SK-N-SH (cell line): Measurements from ENCODE around the gene ZBTB17. TPM values are rescaled to one million over a fixed set of nuclear protein-coding genes. Genes with fewer than 3 reads are reported as not detected.

Experiments
- CTCF ChIA-PET: fragments of 300-600, 350-600 bp; formaldehyde crosslinking; extraction: SDS; loops from one replicate; lab custom pipeline; 2021; lab: Yijun Ruan, JAX
- POLR2A ChIA-PET: fragments of 350-600 bp; sonication (Branson Sonifier 250); formaldehyde crosslinking; extraction: SDS; loops from one replicate; lab custom pipeline; 2020; ENCODE audit warnings: antibody characterized with exemption, inconsistent platforms; lab: Yijun Ruan, JAX
- DNase-seq: peaks from one replicate; pipeline ENCODE4 v3.0.0; 2012
- H2AFZ ChIP-seq: fragments of 200-600 bp; sonication (generic); 2 replicates; pipeline ENCODE4 v1.8.1; 2016; ENCODE audit warnings: antibody characterized with exemption, mild to moderate bottlenecking, low read depth
- H3F3A ChIP-seq: fragments of 200-600 bp; sonication (generic); replicated peaks from 2 replicates; pipeline ENCODE3; 2016; ENCODE audit warnings: antibody characterized with exemption, mild to moderate bottlenecking; ENCODE audit not compliant: insufficient read depth
- H3K27ac ChIP-seq, 2 experiments: fragments of 200-500 bp in 1 of 2; fragments of 200-600 bp in 1 of 2; sonication (Bioruptor generic) in 1 of 2; sonication (generic), shearing (Covaris generic) in 1 of 2; 2 replicates each; pipeline versions ENCODE4 v1.5.1 to v1.6.1; 2014 to 2016; ENCODE audit warnings: low read depth in 2 of 2, inconsistent platforms in 1 of 2, low read length in 1 of 2, mild to moderate bottlenecking in 1 of 2, mixed read lengths in 1 of 2
- H3K27me3 ChIP-seq: fragments of 200-600 bp; sonication (generic), shearing (Covaris generic); 2 replicates; pipeline ENCODE4 v1.6.1; 2016; ENCODE audit warnings: mixed run types; ENCODE audit not compliant: insufficient read depth
- H3K36me3 ChIP-seq, 2 experiments: fragments of 200-500 bp in 1 of 2; fragments of 200-600 bp in 1 of 2; sonication (Bioruptor generic) in 1 of 2; sonication (generic) in 1 of 2; replicated peaks in 1 of 2; 2 replicates each; pipeline versions ENCODE3 to v1.5.1; 2014 to 2016; ENCODE audit warnings: low read length in 1 of 2, mild to moderate bottlenecking in 1 of 2; ENCODE audit not compliant: insufficient read depth in 2 of 2, control insufficient read depth in 1 of 2
- H3K4me1 ChIP-seq, 2 experiments: fragments of 200-500 bp in 1 of 2; fragments of 200-600 bp in 1 of 2; sonication (Bioruptor generic) in 1 of 2; sonication (generic), shearing (Covaris generic) in 1 of 2; 2 replicates each; pipeline versions ENCODE4 v1.5.1 to v1.6.1; 2014 to 2016; ENCODE audit warnings: low read depth in 1 of 2, low read length in 1 of 2, mixed run types in 1 of 2; ENCODE audit not compliant: insufficient read depth in 2 of 2, control insufficient read depth in 1 of 2
- H3K4me2 ChIP-seq: fragments of 200-600 bp; sonication (generic), shearing (Covaris generic); 2 replicates; pipeline ENCODE4 v1.6.1; 2017; ENCODE audit warnings: mixed run types
- H3K4me3 ChIP-seq, 2 experiments: fragments of 200-500 bp in 1 of 2; fragments of 200-600 bp in 1 of 2; sonication (Bioruptor generic) in 1 of 2; sonication (generic), shearing (Covaris generic) in 1 of 2; 2 replicates each; pipeline versions ENCODE4 v1.5.1 to v1.8.1; 2014 to 2016; ENCODE audit warnings: low read depth in 2 of 2, inconsistent platforms in 1 of 2, low read length in 1 of 2, mild to moderate bottlenecking in 1 of 2, mixed read lengths in 1 of 2, moderate library complexity in 1 of 2
- H3K79me2 ChIP-seq: fragments of 200-600 bp; sonication (generic); 2 replicates; pipeline ENCODE4 v1.8.1; 2017; ENCODE audit warnings: mild to moderate bottlenecking; ENCODE audit not compliant: insufficient read depth
- H3K9ac ChIP-seq: fragments of 200-600 bp; sonication (generic); 2 replicates; pipeline ENCODE4 v1.6.1; 2017; ENCODE audit warnings: mixed run types
- H3K9me2 ChIP-seq: fragments of 200-600 bp; sonication (generic); 2 replicates; pipeline ENCODE4 v1.6.1; 2017; ENCODE audit warnings: mixed run types
- H3K9me3 ChIP-seq: fragments of 200-600 bp; sonication (generic); 2 replicates; pipeline ENCODE4 v1.6.1; 2017; ENCODE audit warnings: mixed run types, mild to moderate bottlenecking, moderate library complexity
- H4K20me1 ChIP-seq: fragments of 200-600 bp; sonication (generic); 2 replicates; pipeline ENCODE4 v1.6.1; 2017; ENCODE audit warnings: mild to moderate bottlenecking, mixed run types; ENCODE audit not compliant: insufficient read depth
- CHD2 ChIP-seq: fragments of 150-350 bp; IDR thresholded peaks from 2 replicates; pipeline ENCODE4 v1.6.1; 2018; ENCODE audit warnings: low read length; ENCODE audit not compliant: partially characterized antibody
- ELF1 ChIP-seq: IDR thresholded peaks from 2 replicates; pipeline ENCODE4 v1.4.0; 2012
- FOXJ3 ChIP-seq: sonication (generic); formaldehyde crosslinking; IDR thresholded peaks from 2 replicates; pipeline ENCODE4 v1.5.1; 2020; ENCODE audit warnings: mild to moderate bottlenecking, missing genetic modification reagents
- GABPA ChIP-seq: IDR thresholded peaks from 2 replicates; pipeline ENCODE4 v1.4.0; 2012; ENCODE audit warnings: low read depth, mild to moderate bottlenecking
- JUND ChIP-seq: IDR thresholded peaks from 2 replicates; pipeline ENCODE4 v1.4.0; 2012
- MEF2A ChIP-seq: IDR thresholded peaks from 2 replicates; pipeline ENCODE4 v1.4.0; 2012; ENCODE audit warnings: low read depth, borderline replicate concordance
- NFIC ChIP-seq: IDR thresholded peaks from 2 replicates; pipeline ENCODE4 v1.4.0; 2012; ENCODE audit warnings: borderline replicate concordance
- RAD21 ChIP-seq: IDR thresholded peaks from 2 replicates; pipeline ENCODE4 v1.6.1; 2012; ENCODE audit warnings: mild to moderate bottlenecking, low read length
- RCOR1 ChIP-seq: fragments of 150-350 bp; IDR thresholded peaks from 2 replicates; pipeline ENCODE4 v1.6.1; 2017; ENCODE audit warnings: antibody characterized with exemption, low read length
- RXRA ChIP-seq: IDR thresholded peaks from 2 replicates; pipeline ENCODE4 v1.4.0; 2012; ENCODE audit warnings: low read depth, mild to moderate bottlenecking, borderline replicate concordance
- SIN3A ChIP-seq: IDR thresholded peaks from 2 replicates; pipeline ENCODE4 v1.6.1; 2012; ENCODE audit warnings: low read depth, mild to moderate bottlenecking, low read length, moderate library complexity, borderline replicate concordance
- TCF12 ChIP-seq: IDR thresholded peaks from 2 replicates; pipeline ENCODE4 v1.4.0; 2012
- TEAD4 ChIP-seq: IDR thresholded peaks from 2 replicates; pipeline ENCODE4 v1.4.0; 2012; ENCODE audit warnings: mild to moderate bottlenecking, borderline replicate concordance; ENCODE audit not compliant: insufficient read depth
- WGBS: methylation state at CpG from one replicate; pipeline ENCODE4 v1.1.6; 2017; ENCODE audit warnings: low lambda C conversion rate; 5-methylcytosine and 5-hydroxymethylcytosine counted together
- polyA plus RNA-seq, 3 experiments: library from polyadenylated mRNA; depleted of rRNA; stranded (reverse); fragments of >200 nt; gene quantifications; 2 replicates each; pipeline ENCODE4 v1.2.3, GENCODE V29; 2012
- TF ChIP-seq, protein P1 (sequence below): fragments of 150-350 bp; IDR thresholded peaks from 2 replicates; pipeline ENCODE4 v1.6.1; 2016; ENCODE audit warnings: mild to moderate bottlenecking, low read depth, low read length
- TF ChIP-seq, protein P2 (sequence below): IDR thresholded peaks from 2 replicates; pipeline ENCODE4; 2012
- TF ChIP-seq, protein P3 (sequence below): fragments of 150-350 bp; IDR thresholded peaks from 2 replicates; pipeline ENCODE4 v1.6.1; 2017; ENCODE audit warnings: antibody characterized with exemption, low read length, low read depth, borderline replicate concordance
- TF ChIP-seq, protein P4 (sequence below): IDR thresholded peaks from 2 replicates; pipeline ENCODE4 v1.4.0; 2012; ENCODE audit warnings: low read depth
- TF ChIP-seq, protein P5 (sequence below): IDR thresholded peaks from 2 replicates; pipeline ENCODE4 v1.4.0; 2012; ENCODE audit warnings: low read depth, borderline replicate concordance

Gene ZBTB17
- polyA plus RNA-seq, 1 of the 3 experiments (the other 2 are of a cell fraction) = 56.4 TPM

DNA sequence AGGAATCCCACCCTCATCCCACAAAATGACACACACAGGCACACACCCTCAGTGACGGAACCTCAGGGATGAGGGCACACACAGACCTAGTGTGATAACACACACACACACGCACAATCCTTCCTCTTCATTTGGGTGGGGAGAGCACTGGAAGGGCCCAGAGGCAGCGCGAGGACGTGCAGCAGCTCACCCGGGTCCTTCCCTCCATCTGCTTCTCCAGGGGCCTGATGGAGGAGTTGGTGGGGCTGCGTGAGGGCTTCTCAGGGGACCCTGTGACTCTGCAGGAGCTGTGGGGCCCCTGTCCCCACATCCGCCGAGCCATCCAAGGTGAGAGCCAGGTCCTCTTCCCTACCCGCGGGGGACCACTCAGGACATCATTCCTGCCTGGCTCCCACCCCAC lies 46.5 kb upstream of the ZBTB17 start:
- no peaks in the 10 kb centered on the region for H3K36me3 ChIP-seq
- ChIA-PET POLR2A (no interaction called here), CTCF (interaction anchor here (1.1 to 1.3 kb wide), 3 partner anchors 11 to 28 kb away, joined by 4 to 5 read pairs (median 4); no protein-coding TSS in a partner anchor)
- no peaks in the 10 kb centered on the region for H3K79me2 ChIP-seq
- no peak overlapping the region for H3K4me2 ChIP-seq
- no peaks in the 10 kb centered on the region for H3K9me3 ChIP-seq
- no peak overlapping the region for H3K9ac ChIP-seq
- no peak for DNase-seq
- 87% methylated on average over 6 of the region's 11 CpGs for WGBS
- H3K27me3 ChIP-seq = no peaks in the 10 kb centered on the region
- no peaks in the 10 kb centered on the region for H3K9me2 ChIP-seq
- TF ChIP-seq RCOR1 = no peak
- TF ChIP-seq JUND = no peak
- TF ChIP-seq FOXJ3 (CRISPR knock-in tag) = no peak
- TF ChIP-seq GABPA = no peak
- TF ChIP-seq MEF2A = no peak
- no peak for TF ChIP-seq ELF1
- TF ChIP-seq, protein P1, sequence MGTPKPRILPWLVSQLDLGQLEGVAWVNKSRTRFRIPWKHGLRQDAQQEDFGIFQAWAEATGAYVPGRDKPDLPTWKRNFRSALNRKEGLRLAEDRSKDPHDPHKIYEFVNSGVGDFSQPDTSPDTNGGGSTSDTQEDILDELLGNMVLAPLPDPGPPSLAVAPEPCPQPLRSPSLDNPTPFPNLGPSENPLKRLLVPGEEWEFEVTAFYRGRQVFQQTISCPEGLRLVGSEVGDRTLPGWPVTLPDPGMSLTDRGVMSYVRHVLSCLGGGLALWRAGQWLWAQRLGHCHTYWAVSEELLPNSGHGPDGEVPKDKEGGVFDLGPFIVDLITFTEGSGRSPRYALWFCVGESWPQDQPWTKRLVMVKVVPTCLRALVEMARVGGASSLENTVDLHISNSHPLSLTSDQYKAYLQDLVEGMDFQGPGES = no peak
- no peak for TF ChIP-seq TCF12
- TF ChIP-seq, protein P2, sequence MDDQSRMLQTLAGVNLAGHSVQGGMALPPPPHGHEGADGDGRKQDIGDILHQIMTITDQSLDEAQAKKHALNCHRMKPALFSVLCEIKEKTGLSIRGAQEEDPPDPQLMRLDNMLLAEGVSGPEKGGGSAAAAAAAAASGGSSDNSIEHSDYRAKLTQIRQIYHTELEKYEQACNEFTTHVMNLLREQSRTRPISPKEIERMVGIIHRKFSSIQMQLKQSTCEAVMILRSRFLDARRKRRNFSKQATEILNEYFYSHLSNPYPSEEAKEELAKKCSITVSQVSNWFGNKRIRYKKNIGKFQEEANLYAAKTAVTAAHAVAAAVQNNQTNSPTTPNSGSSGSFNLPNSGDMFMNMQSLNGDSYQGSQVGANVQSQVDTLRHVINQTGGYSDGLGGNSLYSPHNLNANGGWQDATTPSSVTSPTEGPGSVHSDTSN = no peak
- TF ChIP-seq TEAD4 = no peak
- TF ChIP-seq, protein P3, sequence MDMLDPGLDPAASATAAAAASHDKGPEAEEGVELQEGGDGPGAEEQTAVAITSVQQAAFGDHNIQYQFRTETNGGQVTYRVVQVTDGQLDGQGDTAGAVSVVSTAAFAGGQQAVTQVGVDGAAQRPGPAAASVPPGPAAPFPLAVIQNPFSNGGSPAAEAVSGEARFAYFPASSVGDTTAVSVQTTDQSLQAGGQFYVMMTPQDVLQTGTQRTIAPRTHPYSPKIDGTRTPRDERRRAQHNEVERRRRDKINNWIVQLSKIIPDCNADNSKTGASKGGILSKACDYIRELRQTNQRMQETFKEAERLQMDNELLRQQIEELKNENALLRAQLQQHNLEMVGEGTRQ = no peak
- TF ChIP-seq, protein P4, sequence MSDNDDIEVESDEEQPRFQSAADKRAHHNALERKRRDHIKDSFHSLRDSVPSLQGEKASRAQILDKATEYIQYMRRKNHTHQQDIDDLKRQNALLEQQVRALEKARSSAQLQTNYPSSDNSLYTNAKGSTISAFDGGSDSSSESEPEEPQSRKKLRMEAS = no peak
- no peak for TF ChIP-seq SIN3A
- no peak for TF ChIP-seq RAD21
- TF ChIP-seq, protein P5, sequence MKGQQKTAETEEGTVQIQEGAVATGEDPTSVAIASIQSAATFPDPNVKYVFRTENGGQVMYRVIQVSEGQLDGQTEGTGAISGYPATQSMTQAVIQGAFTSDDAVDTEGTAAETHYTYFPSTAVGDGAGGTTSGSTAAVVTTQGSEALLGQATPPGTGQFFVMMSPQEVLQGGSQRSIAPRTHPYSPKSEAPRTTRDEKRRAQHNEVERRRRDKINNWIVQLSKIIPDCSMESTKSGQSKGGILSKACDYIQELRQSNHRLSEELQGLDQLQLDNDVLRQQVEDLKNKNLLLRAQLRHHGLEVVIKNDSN = no peak
- TF ChIP-seq CHD2 = no peak
- TF ChIP-seq NFIC = no peak
- no peak for TF ChIP-seq RXRA
- no peak overlapping the region for H3K4me3 ChIP-seq
- H2AFZ ChIP-seq = no peak overlapping the region
- H3K4me1 ChIP-seq = peaks cover 10 to 38% of the 10 kb centered on the region in 2 experiments; a peak in 2 of 4 replicates
- H3F3A ChIP-seq = no peaks in the 10 kb centered on the region
- H4K20me1 ChIP-seq = no peaks in the 10 kb centered on the region
- no peak overlapping the region for H3K27ac ChIP-seq
